ENCODE results near the gene CBLB. TPM values are rescaled to one million over a fixed set of nuclear protein-coding genes. Genes with fewer than 3 reads are reported as not detected.
A peak's percentile ranks its signal among the peaks of the same experiment; 100 is the strongest.

CBLB gene
- total and polyA plus RNA-seq, 2 experiments from 2014 or later: 20.5 to 47.7 TPM

GRCh38 chr3:105877336-105877910 lies 8.6 kb upstream of the CBLB start:
- Histone ChIP-seq H3K4me3 (no peak overlapping the region), H3K27ac (ENCODE audit: low read depth) (no peak overlapping the region), H3K36me3 (ENCODE audit: insufficient read depth) (no peaks in the 10 kb centered on the region), H3K4me2 (0 out of 2 replicates have a peak overlapping the region, but pooled peaks have one; percentile 5), H3F3A (replicated peaks; ENCODE audit: low read depth) (no peaks in the 10 kb centered on the region), H3K27me3 (ENCODE audit: insufficient read depth) (no peaks in the 10 kb centered on the region), H3K4me1 (ENCODE audit: insufficient read depth) (0 out of 2 replicates have a peak, but pooled peaks cover 7% of the 10 kb centered on the region), H2AFZ (no peak overlapping the region), H4K20me1 (replicated peaks; ENCODE audit: insufficient read depth) (no peaks in the 10 kb centered on the region), H3K79me2 (replicated peaks; ENCODE audit: insufficient read depth) (no peaks in the 10 kb centered on the region), H3K9me2 (ENCODE audit: insufficient read depth) (no peaks in the 10 kb centered on the region)
- Mint-ChIP-seq H3K9me3 (no peaks in the 10 kb centered on the region), H3K4me1 (peaks cover 9% of the 10 kb centered on the region; the same call in 2 of the 3 replicates), H3K27me3 (ENCODE audit: insufficient read depth, low read depth, poor library complexity) (no peaks in the 10 kb centered on the region), H3K27ac (no peak overlapping the region; the same call in 1 of the 2 replicates), H3K36me3 (ENCODE audit: low read depth) (no peaks in the 10 kb centered on the region), H3K4me3 (no peak overlapping the region)
- ATAC-seq (no peak), DNase-seq (ENCODE audit: low spot score) (no peak)
- TF ChIP-seq EZH2phosphoT487 (IDR thresholded peaks at IDR 0.05; ENCODE audit: unreplicated experiment) (no peak), EZH2 (IDR thresholded peaks at IDR 0.05; ENCODE audit: low read depth, unreplicated experiment) (no peak), NANOG (IDR thresholded peaks at IDR 0.05; ENCODE audit: borderline replicate concordance) (no peak), ETS1 (IDR thresholded peaks at IDR 0.05) (no peak)

- H3K9me2 ChIP-seq (ENCODE audit: insufficient read depth): no peaks in the 10 kb centered on the region
- no peak overlapping the region for H2AFZ ChIP-seq
- 0 out of 2 replicates have a peak, but pooled peaks cover 7% of the 10 kb centered on the region for H3K4me1 ChIP-seq (ENCODE audit: insufficient read depth)
- no peak overlapping the region for H3K4me3 ChIP-seq
- H3K27ac Mint-ChIP-seq: no peak overlapping the region; the same call in 1 of the 2 replicates
- H3K27me3 Mint-ChIP-seq (ENCODE audit: insufficient read depth, low read depth, poor library complexity): no peaks in the 10 kb centered on the region
- H4K20me1 ChIP-seq (replicated peaks; ENCODE audit: insufficient read depth): no peaks in the 10 kb centered on the region
- no peak overlapping the region for H3K4me3 Mint-ChIP-seq
- no peaks in the 10 kb centered on the region for H3K36me3 ChIP-seq (ENCODE audit: insufficient read depth)
- no peak overlapping the region for H3K27ac ChIP-seq (ENCODE audit: low read depth)
- DNase-seq (ENCODE audit: low spot score) (no peak), ATAC-seq (no peak)
- peaks cover 9% of the 10 kb centered on the region; the same call in 2 of the 3 replicates for H3K4me1 Mint-ChIP-seq
- no peak overlapping the region for H3K4me2 ChIP-seq
- H3K79me2 ChIP-seq (replicated peaks; ENCODE audit: insufficient read depth): no peaks in the 10 kb centered on the region
- no peaks in the 10 kb centered on the region for H3K27me3 ChIP-seq (ENCODE audit: insufficient read depth)
- TF ChIP-seq ZNF331 (CRISPR knock-in tag; IDR thresholded peaks at IDR 0.05; ENCODE audit: low read depth): no peak
- no peak for TF ChIP-seq CTCF (conservative IDR thresholded peaks at IDR 0.05; ENCODE audit: low read depth in 2 of 2)
- TF ChIP-seq EZH2 (IDR thresholded peaks at IDR 0.05; ENCODE audit: low read depth, unreplicated experiment): no peak
- no peaks in the 10 kb centered on the region for H3K36me3 Mint-ChIP-seq (ENCODE audit: low read depth)
- no peaks in the 10 kb centered on the region for H3K9me3 Mint-ChIP-seq
- no peaks in the 10 kb centered on the region for H3F3A ChIP-seq (replicated peaks; ENCODE audit: low read depth)
These were observed 8.0 kb upstream of the CBLB start for GRCh38 chr3:105876780-105877327.

Data from GM23338 (cell line).